Panc1 (cell line): Measurements from ENCODE around the gene TNNC1. TPM values are rescaled to one million over a fixed set of nuclear protein-coding genes. Genes with fewer than 3 reads are reported as not detected.

Experiments used
- ATAC-seq: fragments of 200-7000 bp; cut with Tn5 transposase; 2 replicates; pipeline ENCODE4 v1.9.1; 2020; ENCODE audit warnings: mild to moderate bottlenecking, moderate library complexity
- BruUV-seq: library from RNA; stranded (reverse); fragments of 400-500 nt; replicated peaks from 2 replicates; lab custom pipeline; 2021; lab: Mats Ljungman, UMichigan
- CTCF ChIA-PET: fragments of 300-600 bp; sonication (Branson Sonifier 250); formaldehyde crosslinking; loops from one replicate; lab custom pipeline; 2022; ENCODE audit warnings: antibody characterized with exemption; lab: Charles Lee
- POLR2A ChIA-PET: fragments of 300-600 bp; sonication (Branson Sonifier 250); formaldehyde crosslinking; loops from one replicate; lab custom pipeline; 2022; ENCODE audit warnings: antibody characterized with exemption; lab: Charles Lee
- DNase-seq: peaks from one replicate; pipeline ENCODE4 v3.0.0-alpha.2; 2010; ENCODE audit warnings: low read depth, low spot score
- H3K27ac ChIP-seq: 2 replicates; pipeline ENCODE4 v1.5.1; 2011; ENCODE audit warnings: mild to moderate bottlenecking, low read length, inconsistent platforms
- H3K27me3 ChIP-seq: fragments of 200-500 bp; sonication (Bioruptor generic); 2 replicates; pipeline ENCODE4 v1.6.0; 2014; ENCODE audit warnings: low read length, inconsistent platforms; ENCODE audit not compliant: control insufficient read depth, insufficient read depth
- H3K36me3 ChIP-seq: fragments of 200-500 bp; sonication (Bioruptor generic); 2 replicates; pipeline ENCODE4 v1.5.1; 2014; ENCODE audit warnings: inconsistent platforms, mild to moderate bottlenecking, low read length, moderate library complexity; ENCODE audit not compliant: control insufficient read depth, insufficient read depth
- H3K4me1 ChIP-seq: 2 replicates; pipeline ENCODE4 v1.5.1; 2011; ENCODE audit warnings: inconsistent platforms, mild to moderate bottlenecking, low read length, moderate library complexity; ENCODE audit not compliant: control insufficient read depth, insufficient read depth
- H3K4me3 ChIP-seq, 2 experiments: 2 replicates each; pipeline ENCODE4 v1.5.1; 2011 to 2012; ENCODE audit warnings: low read depth in 2 of 2, low read length in 2 of 2, mild to moderate bottlenecking in 2 of 2, inconsistent platforms in 1 of 2, moderate library complexity in 1 of 2
- H3K9me3 ChIP-seq: fragments of 200-500 bp; sonication (Bioruptor generic); 2 replicates; pipeline ENCODE4 v1.5.1; 2014; ENCODE audit warnings: low read depth, mild to moderate bottlenecking, inconsistent platforms, low read length, moderate library complexity; ENCODE audit not compliant: control insufficient read depth, insufficient read depth
- CTCF ChIP-seq: fragments of 450-650 bp; IDR thresholded peaks from 2 replicates; pipeline ENCODE4 v1.5.1; 2017; ENCODE audit warnings: mild to moderate bottlenecking
- POLR2AphosphoS5 ChIP-seq: IDR thresholded peaks from 2 replicates; pipeline ENCODE4 v1.6.1; 2012; ENCODE audit warnings: mild to moderate bottlenecking, low read depth, low read length, moderate library complexity
- SIN3A ChIP-seq: IDR thresholded peaks from 2 replicates; pipeline ENCODE4 v1.6.1; 2012; ENCODE audit warnings: low read depth, mild to moderate bottlenecking, low read length, moderate library complexity, borderline replicate concordance; ENCODE audit not compliant: insufficient read depth
- TCF7L2 ChIP-seq: IDR thresholded peaks from 2 replicates; pipeline ENCODE4 v1.6.1; 2011; ENCODE audit warnings: mild to moderate bottlenecking, low read depth, low read length, inconsistent platforms
- in situ Hi-C: cut with HindIII; loops from 2 replicates; pipeline ENCODE4 v1.10.0; 2016; ENCODE audit warnings: low sequenced_read_pairs, low pct_unique_long_range_greater_than_20kb
- intact Hi-C: fragments of 100-400 bp; cut with micrococcal nuclease; formaldehyde crosslinking; loops from one replicate; pipeline ENCODE4 v1.10.0; 2022; ENCODE audit not compliant: unreplicated experiment
- total RNA-seq: library from RNA; stranded (reverse); gene quantifications from one replicate; pipeline ENCODE4 v1.2.1, GENCODE V29; 2021; ENCODE audit not compliant: unreplicated experiment
- TF ChIP-seq, protein P1 (sequence below), 2 experiments: IDR thresholded peaks; 2 replicates each; pipeline ENCODE4 v1.6.1; 2011 to 2012; ENCODE audit warnings: low read depth in 2 of 2, control low read depth in 1 of 2, low read length in 1 of 2, mild to moderate bottlenecking in 1 of 2, moderate library complexity in 1 of 2; ENCODE audit not compliant: insufficient read depth in 1 of 2

TNNC1 gene
- total RNA-seq, 1 experiment from 2014 or later: 5.2 TPM

DNA sequence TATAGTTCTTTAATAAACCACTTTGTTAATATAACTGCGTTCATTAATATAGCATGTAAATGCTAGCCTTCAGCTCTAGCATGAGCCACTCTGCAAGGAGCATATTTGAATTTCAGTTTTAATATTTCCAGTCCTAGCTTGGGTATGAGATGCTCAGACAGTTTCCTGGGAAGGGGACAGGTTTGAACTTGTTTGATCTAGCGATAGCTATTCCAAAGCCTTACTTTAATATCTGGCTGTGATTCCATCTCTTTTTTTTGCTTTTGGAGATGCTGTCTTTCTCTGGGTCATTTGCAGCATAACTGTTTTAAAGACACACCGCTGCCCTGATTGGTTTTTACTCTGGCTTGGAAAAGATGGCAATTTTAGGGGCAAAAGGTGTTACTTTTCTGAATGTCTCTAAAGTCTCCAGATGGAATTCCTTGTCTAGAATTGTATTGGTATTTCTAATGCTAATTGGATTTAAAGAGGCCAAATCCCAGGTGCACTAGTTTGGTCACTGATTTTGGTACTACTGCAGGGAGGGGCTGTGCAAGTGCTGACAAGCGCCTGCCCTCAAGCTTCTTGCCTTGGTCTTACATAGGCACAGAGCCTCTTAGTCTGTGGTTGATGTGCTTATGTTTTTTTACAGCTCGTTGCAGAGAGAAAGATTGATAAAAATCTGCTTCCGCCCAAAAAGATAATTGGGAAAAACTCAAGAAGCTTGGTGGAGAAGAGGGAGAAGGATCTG is 4.4 kb upstream of the TNNC1 start:
- Histone ChIP-seq H3K4me1 (peaks cover 21% of the 10 kb centered on the region), H3K27ac (no peak overlapping the region), H3K9me3 (no peaks in the 10 kb centered on the region), H3K27me3 (no peaks in the 10 kb centered on the region), H3K4me3 (no peak overlapping the region), H3K36me3 (peaks cover 6% of the 10 kb centered on the region; the same call in 1 of the 2 replicates)
- intact Hi-C loops (no loop called here), in situ Hi-C loops (no loop called here)
- TF ChIP-seq, protein P1, sequence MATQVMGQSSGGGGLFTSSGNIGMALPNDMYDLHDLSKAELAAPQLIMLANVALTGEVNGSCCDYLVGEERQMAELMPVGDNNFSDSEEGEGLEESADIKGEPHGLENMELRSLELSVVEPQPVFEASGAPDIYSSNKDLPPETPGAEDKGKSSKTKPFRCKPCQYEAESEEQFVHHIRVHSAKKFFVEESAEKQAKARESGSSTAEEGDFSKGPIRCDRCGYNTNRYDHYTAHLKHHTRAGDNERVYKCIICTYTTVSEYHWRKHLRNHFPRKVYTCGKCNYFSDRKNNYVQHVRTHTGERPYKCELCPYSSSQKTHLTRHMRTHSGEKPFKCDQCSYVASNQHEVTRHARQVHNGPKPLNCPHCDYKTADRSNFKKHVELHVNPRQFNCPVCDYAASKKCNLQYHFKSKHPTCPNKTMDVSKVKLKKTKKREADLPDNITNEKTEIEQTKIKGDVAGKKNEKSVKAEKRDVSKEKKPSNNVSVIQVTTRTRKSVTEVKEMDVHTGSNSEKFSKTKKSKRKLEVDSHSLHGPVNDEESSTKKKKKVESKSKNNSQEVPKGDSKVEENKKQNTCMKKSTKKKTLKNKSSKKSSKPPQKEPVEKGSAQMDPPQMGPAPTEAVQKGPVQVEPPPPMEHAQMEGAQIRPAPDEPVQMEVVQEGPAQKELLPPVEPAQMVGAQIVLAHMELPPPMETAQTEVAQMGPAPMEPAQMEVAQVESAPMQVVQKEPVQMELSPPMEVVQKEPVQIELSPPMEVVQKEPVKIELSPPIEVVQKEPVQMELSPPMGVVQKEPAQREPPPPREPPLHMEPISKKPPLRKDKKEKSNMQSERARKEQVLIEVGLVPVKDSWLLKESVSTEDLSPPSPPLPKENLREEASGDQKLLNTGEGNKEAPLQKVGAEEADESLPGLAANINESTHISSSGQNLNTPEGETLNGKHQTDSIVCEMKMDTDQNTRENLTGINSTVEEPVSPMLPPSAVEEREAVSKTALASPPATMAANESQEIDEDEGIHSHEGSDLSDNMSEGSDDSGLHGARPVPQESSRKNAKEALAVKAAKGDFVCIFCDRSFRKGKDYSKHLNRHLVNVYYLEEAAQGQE (IDR thresholded peaks at IDR 0.05; ENCODE audit: insufficient read depth in 1 of 2, low read depth in 2 of 2, low read length in 1 of 2): no peak
- TF ChIP-seq POLR2AphosphoS5: no peak
- no peak for TF ChIP-seq CTCF
- no peak for TF ChIP-seq TCF7L2
- no peak for TF ChIP-seq SIN3A
- ATAC-seq (no peak), DNase-seq (no peak)
- POLR2A ChIA-PET: no interaction called here
- CTCF ChIA-PET: no interaction called here
- no TSS peak for BruUV-seq

GRCh38 chr3:52456800-52457183 is 3.0 kb upstream of the TNNC1 start:
- BruUV-seq: TSS peak; percentile 65
- Histone ChIP-seq H3K27ac (peak overlapping the region; percentile 85), H3K36me3 (peaks cover 6% of the 10 kb centered on the region; the same call in 1 of the 2 replicates), H3K4me3 (peak overlapping the region; percentile 74 to 84), H3K4me1 (peaks cover 25% of the 10 kb centered on the region), H3K9me3 (no peaks in the 10 kb centered on the region), H3K27me3 (no peaks in the 10 kb centered on the region)
- ChIA-PET CTCF (no interaction called here), POLR2A (no interaction called here)
- in situ Hi-C loops (no loop called here), intact Hi-C loops (no loop called here)
- DNase-seq (no peak), ATAC-seq (no peak)
- TF ChIP-seq POLR2AphosphoS5: no peak
- TF ChIP-seq CTCF: no peak
- no peak for TF ChIP-seq TCF7L2
- TF ChIP-seq, protein P1 (IDR thresholded peaks at IDR 0.05; ENCODE audit: insufficient read depth in 1 of 2, low read depth in 2 of 2, low read length in 1 of 2): no peak
- no peak for TF ChIP-seq SIN3A
